ENCODE measurements around the gene SNRPD2.

The SNRPD2 gene

GRCh38 chr19:45643024-45643926 is 48.5 kb downstream of the SNRPD2 start:
- Histone ChIP-seq H3K27ac (peak overlapping the region; percentile 41), H3K9me3 (ENCODE audit: severe bottlenecking) (no peaks in the 10 kb centered on the region), H3K27me3 (ENCODE audit: insufficient read depth, low read depth, severe bottlenecking) (no peaks in the 10 kb centered on the region), H3K4me3 (ENCODE audit: low read depth, low read length) (peak overlapping the region; percentile 52), H3K36me3 (no peaks in the 10 kb centered on the region)
- DNase-seq: peak; percentile 92
- peak; percentile 91 for TF ChIP-seq CTCF (IDR thresholded peaks at IDR 0.05; ENCODE audit: low read depth, low read length)

GRCh38 chr19:45641274-45642105 is 50.3 kb downstream of the SNRPD2 start:
- no peaks in the 10 kb centered on the region for H3K9me3 ChIP-seq (ENCODE audit: severe bottlenecking)
- no peak for TF ChIP-seq CTCF (IDR thresholded peaks at IDR 0.05; ENCODE audit: low read depth, low read length)
- H3K27ac ChIP-seq: no peak overlapping the region
- peak overlapping the region; percentile 21 for H3K4me3 ChIP-seq (ENCODE audit: low read depth, low read length)
- no peaks in the 10 kb centered on the region for H3K36me3 ChIP-seq
- peak; percentile 43 for DNase-seq
- H3K27me3 ChIP-seq (ENCODE audit: insufficient read depth, low read depth, severe bottlenecking): no peaks in the 10 kb centered on the region

GRCh38 chr19:45640849-45641273 is 50.9 kb downstream of the SNRPD2 start:
- no peak overlapping the region for H3K27ac ChIP-seq
- no peaks in the 10 kb centered on the region for H3K36me3 ChIP-seq
- no peak for DNase-seq
- no peaks in the 10 kb centered on the region for H3K9me3 ChIP-seq (ENCODE audit: severe bottlenecking)
- no peaks in the 10 kb centered on the region for H3K27me3 ChIP-seq (ENCODE audit: insufficient read depth, low read depth, severe bottlenecking)
- H3K4me3 ChIP-seq (ENCODE audit: low read depth, low read length): no peak overlapping the region
- no peak for TF ChIP-seq CTCF (IDR thresholded peaks at IDR 0.05; ENCODE audit: low read depth, low read length)

- H3K27ac ChIP-seq: no peak within 1 kb of the TSS
- H3K9me3 ChIP-seq (ENCODE audit: severe bottlenecking): no peaks in the 10 kb centered on the region
- no peak for DNase-seq
- no peak for TF ChIP-seq CTCF (IDR thresholded peaks at IDR 0.05; ENCODE audit: low read depth, low read length)
- H3K27me3 ChIP-seq (ENCODE audit: insufficient read depth, low read depth, severe bottlenecking): no peaks in the 10 kb centered on the region
- H3K4me3 ChIP-seq (ENCODE audit: low read depth, low read length): no peak within 1 kb of the TSS
- no peaks in the 10 kb centered on the region for H3K36me3 ChIP-seq
These were observed 52.6 kb downstream of the SNRPD2 start, which contains the start of gene EML2 for GRCh38 chr19:45638930-45639729. Gene EML2, minus strand, starts transcription at chr19:45639397. Its CDS starts 21 bp downstream, at chr19:45639376.

GRCh38 chr19:45637890-45638667 is 53.7 kb downstream of the SNRPD2 start:
- Histone ChIP-seq H3K9me3 (ENCODE audit: severe bottlenecking) (no peaks in the 10 kb centered on the region), H3K4me3 (ENCODE audit: low read depth, low read length) (no peak overlapping the region), H3K27me3 (ENCODE audit: insufficient read depth, low read depth, severe bottlenecking) (no peaks in the 10 kb centered on the region), H3K36me3 (no peaks in the 10 kb centered on the region), H3K27ac (no peak overlapping the region)
- TF ChIP-seq CTCF (IDR thresholded peaks at IDR 0.05; ENCODE audit: low read depth, low read length): no peak
- DNase-seq: peak; percentile 83

Data from WERI-Rb-1 (cell line).